GM21619 (cell line): ENCODE data around the gene RB1.

ENCODE experiments used
- ATAC-seq: cut with Tn5 transposase; IDR thresholded peaks from one replicate; pipeline ENCODE4 v1.9.1; 2021; ENCODE audit not compliant: unreplicated experiment

RB1 gene

GRCh38 chr13:48303359-48304142 lies at the start of gene RB1:
RB1 (plus strand) TSS chr13:48303751; CDS start chr13:48303913, 162 bp downstream.
- ATAC-seq, result peak; percentile 71

DNA sequence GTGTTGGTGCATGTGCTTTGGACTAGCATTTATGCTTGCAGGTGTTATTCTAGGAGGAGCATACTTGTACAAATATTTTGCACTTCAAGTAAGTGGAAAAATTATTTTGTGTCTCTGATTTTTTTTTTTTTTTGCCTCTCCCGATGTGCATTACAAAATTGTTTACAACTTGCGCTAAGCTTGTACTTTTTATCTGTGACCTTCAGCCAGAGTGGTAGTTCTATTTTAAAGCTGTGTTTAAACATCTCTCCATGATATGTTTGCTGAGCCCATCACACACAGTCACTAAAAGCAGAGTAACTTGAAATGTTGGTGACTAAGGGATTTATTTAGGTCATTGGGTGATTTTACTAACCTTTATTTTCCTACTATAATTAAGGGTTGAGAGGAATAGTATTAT lies 49.7 kb upstream of the RB1 start:
- ATAC-seq, result no peak

- no peak for ATAC-seq
Measured at GRCh38 chr13:48255090-48255489, 48.5 kb upstream of the RB1 start.

- no peak for ATAC-seq
Measured at GRCh38 chr13:48255954-48256353, 47.6 kb upstream of the RB1 start.

DNA sequence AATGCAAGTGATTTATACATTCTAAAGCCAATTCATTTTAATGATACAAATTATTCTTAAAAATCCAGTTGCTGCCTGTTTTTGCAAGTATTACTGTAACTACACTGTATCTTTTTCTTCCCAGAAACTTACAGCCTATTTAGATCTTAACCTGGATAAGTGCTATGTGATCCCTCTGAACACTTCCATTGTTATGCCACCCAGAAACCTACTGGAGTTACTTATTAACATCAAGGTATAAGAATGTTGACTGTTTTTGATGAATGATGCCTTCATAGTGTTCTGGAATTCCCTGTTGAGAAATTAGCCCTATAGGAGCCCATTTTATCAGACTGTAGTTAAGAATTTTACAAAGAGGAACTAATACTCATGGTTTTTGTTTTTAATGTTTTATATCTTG lies 45.5 kb upstream of the RB1 start:
- ATAC-seq, result no peak

GRCh38 chr13:48258430-48258829 lies 45.1 kb upstream of the RB1 start:
- ATAC-seq, result no peak

DNA sequence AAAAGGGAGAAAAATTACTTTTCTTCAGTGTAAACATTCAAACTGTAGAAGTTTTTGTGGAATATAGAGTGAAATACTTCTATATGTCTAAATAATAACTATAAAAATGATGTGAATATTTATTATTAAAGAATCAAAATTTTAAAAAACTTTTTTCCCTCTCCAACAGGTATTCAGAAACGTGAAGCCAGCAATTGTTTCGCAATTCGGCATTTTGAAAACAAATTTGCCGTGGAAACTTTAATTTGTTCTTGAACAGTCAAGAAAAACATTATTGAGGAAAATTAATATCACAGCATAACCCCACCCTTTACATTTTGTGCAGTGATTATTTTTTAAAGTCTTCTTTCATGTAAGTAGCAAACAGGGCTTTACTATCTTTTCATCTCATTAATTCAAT lies 42.6 kb upstream of the RB1 start:
- ATAC-seq, result no peak

DNA sequence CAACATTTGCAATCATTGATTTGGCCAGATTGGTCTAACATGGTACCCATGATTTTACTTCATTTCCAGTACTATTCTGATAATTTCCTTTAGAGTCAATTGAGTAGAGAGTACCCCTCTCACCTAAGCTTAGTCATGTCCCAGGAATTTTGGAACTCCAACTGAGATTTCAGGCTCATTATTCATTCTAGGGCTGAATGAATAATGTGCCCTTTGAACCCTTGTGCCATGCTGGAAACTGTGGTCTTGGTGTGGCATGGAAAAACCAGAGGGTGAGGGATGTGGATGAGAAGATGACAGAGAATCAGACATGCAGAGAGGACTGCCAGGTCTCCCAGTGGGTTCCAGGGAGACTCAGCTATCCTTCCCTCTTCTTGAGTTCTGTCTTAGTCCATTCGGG lies 40.4 kb upstream of the RB1 start:
- no peak for ATAC-seq

DNA sequence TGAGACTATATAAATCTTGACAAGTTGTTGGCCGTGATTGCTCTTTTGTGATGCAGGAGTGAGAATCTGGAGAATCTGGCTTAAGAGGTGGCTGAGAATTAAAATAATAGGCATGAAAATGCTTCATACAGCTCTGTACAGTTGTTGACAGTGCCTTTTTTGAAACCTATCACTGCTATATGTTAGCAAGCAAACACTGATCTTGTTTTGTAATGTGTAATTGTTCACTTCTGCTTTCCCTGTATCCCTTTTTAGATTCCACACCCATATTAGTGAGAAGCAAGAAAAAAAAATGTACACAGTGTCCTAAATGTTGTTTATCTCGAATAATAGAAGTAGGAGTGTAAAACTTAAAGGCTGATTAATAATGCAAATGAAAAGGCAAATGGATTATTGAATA lies 39.5 kb upstream of the RB1 start:
- no peak for ATAC-seq

DNA sequence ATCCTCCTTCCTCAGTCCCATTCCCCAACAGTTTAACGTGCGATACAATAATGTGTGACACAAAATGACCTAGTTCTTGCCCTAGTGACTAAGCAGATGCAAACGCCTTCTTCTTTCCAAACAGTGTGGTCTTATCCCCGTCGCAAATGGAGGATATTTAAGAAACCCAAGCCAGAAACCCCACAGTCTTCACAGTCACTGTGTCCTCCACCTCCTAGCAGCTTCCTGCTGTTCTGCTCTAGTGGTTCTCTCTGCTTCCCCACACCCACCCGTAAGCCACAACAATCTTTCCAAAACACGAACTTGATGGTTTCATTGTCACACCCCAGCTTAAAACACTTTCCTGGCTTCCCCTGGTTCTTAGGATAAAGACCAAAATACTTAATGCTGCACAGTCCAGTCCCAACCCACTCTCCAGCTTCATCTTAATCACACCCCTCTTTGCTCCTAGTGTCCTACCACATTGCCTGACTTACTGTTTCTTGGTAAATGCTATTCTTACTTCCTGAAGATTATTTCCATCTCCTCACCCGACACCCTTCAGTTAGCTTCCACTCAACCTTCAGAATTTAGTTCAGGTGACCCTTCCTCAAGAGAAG lies 38.2 kb upstream of the RB1 start:
- ATAC-seq, result peak; percentile 70

GRCh38 chr13:48266150-48266549 lies 37.4 kb upstream of the RB1 start:
- no peak for ATAC-seq

- ATAC-seq, result no peak
Measured at GRCh38 chr13:48266701-48267639, 36.6 kb upstream of the RB1 start.

DNA sequence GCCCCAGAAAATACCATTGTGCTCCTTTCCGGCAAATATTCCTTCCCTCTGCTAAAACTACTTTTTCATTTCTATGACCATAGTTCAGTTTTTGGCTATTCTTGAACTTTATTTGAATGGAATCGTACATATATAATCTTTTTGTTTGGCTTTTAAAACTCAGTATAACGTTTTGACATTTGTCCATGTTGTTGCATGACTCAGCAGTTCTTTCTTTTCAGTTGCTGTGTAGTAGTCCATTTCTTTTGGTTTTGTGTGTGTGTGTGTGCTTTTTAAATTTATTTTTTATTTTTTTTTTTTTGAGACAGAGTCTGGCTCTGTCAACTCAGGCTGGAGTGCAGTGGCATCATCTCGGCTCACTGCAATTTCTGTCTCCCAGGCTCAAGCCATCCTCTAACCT lies 35.5 kb upstream of the RB1 start:
- no peak for ATAC-seq

DNA sequence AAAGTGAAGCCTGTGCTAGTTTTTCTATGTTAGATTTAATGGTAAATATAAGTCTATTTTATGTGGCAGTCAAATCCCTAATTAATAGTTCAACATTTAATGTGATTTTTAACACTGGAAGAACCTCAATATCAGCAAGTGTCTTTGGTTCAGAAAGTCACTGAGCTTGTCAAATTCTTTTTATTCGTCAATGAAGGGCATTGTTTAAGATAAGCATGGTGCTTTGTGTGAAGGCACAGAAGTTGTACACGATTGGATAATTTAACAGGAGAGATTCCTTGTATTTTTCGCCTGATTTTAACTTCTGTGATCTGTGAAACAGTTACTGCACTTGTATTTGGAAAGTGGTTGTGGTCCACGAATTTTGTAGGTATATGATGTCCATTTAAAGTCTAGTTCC lies 30.2 kb upstream of the RB1 start:
- ATAC-seq, result no peak

GRCh38 chr13:48275507-48275906 lies 28.0 kb upstream of the RB1 start:
- ATAC-seq, result no peak

- ATAC-seq, result no peak
Measured at GRCh38 chr13:48278806-48279205, 24.7 kb upstream of the RB1 start.

DNA sequence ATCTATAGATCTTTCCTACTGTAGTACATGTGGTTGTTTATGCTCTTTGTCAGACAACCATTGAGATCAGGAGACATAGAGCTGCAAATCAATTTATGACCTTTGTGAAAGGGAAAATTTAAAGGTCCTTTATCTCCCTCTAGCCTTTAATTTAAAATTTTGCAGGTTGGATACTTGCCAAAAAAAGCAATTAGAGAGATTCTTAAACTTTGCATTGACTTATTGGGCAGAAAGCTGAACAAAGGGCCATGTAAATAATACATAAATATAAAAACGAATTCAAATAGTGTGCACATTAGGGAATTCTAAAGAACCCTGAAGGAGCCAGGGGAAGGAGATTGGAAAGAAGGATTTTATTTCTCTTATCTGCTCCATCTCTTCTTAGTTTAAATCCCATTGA lies 22.0 kb upstream of the RB1 start:
- ATAC-seq, result no peak

- ATAC-seq, result no peak
Measured at GRCh38 chr13:48291730-48292129, 11.8 kb upstream of the RB1 start.

DNA sequence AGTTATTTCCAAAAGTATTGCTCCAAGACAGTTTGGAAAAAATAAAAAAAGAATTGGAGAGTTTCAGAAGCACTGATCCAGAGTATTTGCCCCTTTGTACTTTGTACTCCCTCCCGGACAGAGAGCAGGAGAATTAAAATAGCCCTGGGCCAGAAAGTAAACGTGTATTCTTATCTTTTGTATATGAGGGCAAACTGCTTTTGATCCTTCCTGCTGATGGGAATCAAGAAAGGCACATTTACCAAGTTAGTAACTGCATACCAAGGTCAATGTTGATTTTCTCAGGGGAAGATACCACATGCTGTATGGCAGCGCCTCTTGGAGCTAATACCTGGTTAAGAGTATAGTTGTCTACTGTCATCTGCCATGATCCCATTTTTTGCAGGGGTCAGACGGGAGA lies 10.9 kb upstream of the RB1 start:
- ATAC-seq, result no peak

GRCh38 chr13:48294653-48295052 lies 8.9 kb upstream of the RB1 start:
- no peak for ATAC-seq

DNA sequence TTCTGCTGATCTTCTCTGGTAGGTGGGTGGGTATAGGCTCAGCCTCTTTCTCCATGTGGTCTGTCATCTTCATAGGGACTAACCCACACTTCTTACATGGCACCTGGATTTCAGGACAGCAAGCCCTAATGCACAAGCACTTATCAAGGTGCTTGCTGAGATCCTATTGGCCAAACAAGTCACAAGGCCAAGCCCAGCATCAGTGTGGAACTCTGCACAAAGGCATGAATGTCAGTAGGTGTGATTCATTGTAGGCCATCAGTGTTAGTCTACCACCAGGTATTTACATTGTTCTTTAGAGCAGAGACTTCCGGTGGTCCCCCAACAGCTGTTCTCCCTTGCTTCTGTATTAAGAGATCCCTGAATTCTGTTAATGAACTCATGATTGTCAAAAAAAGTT lies 8.3 kb upstream of the RB1 start:
- no peak for ATAC-seq

DNA sequence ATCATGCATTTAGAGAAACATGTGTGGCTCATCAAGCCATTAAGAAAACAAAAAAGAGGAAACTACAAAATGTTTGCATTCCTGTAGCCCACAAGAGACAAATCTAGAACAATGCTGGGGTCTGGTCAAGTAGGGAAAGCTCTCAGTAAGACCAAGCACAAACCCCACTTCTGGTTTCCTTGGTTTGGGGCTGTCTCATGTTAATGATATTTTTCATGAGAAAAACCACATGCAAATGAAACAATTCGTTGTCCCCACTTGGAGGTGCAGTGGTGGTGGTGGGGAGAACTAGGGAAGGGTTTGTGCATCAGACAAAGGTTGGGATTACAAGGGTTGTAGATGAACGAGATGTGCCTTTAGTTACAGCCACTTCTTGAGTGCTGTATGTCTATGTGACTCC lies 7.0 kb upstream of the RB1 start:
- ATAC-seq, result no peak
